ENCODE measurements around the gene DPP3.

DPP3 gene

GRCh38 chr11:66489636-66490035 is 9.4 kb downstream of the DPP3 start:
- H3K4me3 ChIP-seq (ENCODE audit: extremely low read depth, insufficient read depth, low read length, poor library complexity, severe bottlenecking), result no peak overlapping the region
- no peaks in the 10 kb centered on the region for H3K4me1 ChIP-seq (ENCODE audit: control insufficient read depth, insufficient read depth, low read length, poor library complexity, severe bottlenecking)
- WGBS, 2 experiments (ENCODE audit: insufficient coverage in 2 of 2), result 90 to 92% methylated on average over 7 of the region's 7 CpGs
- H3K27ac ChIP-seq (ENCODE audit: low read depth, low read length, severe bottlenecking), result no peak overlapping the region
- peaks cover 29% of the 10 kb centered on the region for H3K36me3 ChIP-seq (ENCODE audit: control insufficient read depth, insufficient read depth, low read length)
- H3K9me3 ChIP-seq (ENCODE audit: control insufficient read depth, low read length), result no peaks in the 10 kb centered on the region

- 77 to 81% methylated on average over 13 to 15 of the region's 20 CpGs for WGBS, 2 experiments (ENCODE audit: insufficient coverage in 2 of 2)
- H3K27ac ChIP-seq (ENCODE audit: low read depth, low read length, severe bottlenecking), result no peak overlapping the region
- peaks cover 31% of the 10 kb centered on the region for H3K36me3 ChIP-seq (ENCODE audit: control insufficient read depth, insufficient read depth, low read length)
- H3K4me3 ChIP-seq (ENCODE audit: extremely low read depth, insufficient read depth, low read length, poor library complexity, severe bottlenecking), result no peak overlapping the region
- H3K4me1 ChIP-seq (ENCODE audit: control insufficient read depth, insufficient read depth, low read length, poor library complexity, severe bottlenecking), result no peaks in the 10 kb centered on the region
- H3K9me3 ChIP-seq (ENCODE audit: control insufficient read depth, low read length), result no peaks in the 10 kb centered on the region
Measured at GRCh38 chr11:66491315-66491935, 11.2 kb downstream of the DPP3 start.

DNA sequence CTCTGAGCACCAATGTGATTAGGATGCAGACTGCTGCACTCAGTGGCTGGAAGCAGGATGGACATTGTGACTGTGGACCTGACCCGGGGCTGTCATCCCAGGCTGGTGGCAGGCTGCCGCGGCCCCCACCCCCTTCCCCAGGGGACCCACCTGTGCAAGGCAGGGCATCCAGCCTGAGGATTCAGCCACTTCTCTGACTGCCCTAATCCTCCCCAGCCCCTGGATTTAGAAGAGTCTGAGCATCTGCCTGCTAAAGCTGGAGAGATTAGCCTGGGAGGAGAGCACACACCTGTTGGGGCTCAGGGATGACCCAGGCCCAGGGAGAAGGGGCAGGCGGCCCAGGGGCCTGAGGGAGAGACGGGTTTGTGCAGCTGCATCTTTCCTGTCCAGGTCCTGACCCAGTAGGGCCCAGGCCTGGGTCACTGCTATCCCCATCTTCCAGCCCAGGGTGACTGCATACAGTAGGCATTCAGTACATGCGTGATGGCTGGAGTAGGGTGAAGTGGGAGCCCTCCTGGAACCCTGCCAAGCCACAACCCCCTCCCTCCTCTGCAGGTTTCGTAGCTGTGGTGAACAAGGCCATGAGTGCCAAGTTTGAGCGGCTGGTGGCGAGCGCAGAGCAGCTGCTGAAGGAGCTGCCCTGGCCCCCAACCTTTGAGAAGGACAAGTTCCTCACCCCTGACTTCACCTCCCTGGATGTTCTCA is 12.1 kb downstream of the DPP3 start:
- Histone ChIP-seq H3K4me3 (ENCODE audit: extremely low read depth, insufficient read depth, low read length, poor library complexity, severe bottlenecking) (no peak overlapping the region), H3K4me1 (ENCODE audit: control insufficient read depth, insufficient read depth, low read length, poor library complexity, severe bottlenecking) (no peaks in the 10 kb centered on the region), H3K36me3 (ENCODE audit: control insufficient read depth, insufficient read depth, low read length) (peaks cover 31% of the 10 kb centered on the region), H3K27ac (ENCODE audit: low read depth, low read length, severe bottlenecking) (no peak overlapping the region), H3K9me3 (ENCODE audit: control insufficient read depth, low read length) (no peaks in the 10 kb centered on the region)
- WGBS, 2 experiments (ENCODE audit: insufficient coverage in 2 of 2), result 96 to 98% methylated on average over 7 to 8 of the region's 10 CpGs

DNA sequence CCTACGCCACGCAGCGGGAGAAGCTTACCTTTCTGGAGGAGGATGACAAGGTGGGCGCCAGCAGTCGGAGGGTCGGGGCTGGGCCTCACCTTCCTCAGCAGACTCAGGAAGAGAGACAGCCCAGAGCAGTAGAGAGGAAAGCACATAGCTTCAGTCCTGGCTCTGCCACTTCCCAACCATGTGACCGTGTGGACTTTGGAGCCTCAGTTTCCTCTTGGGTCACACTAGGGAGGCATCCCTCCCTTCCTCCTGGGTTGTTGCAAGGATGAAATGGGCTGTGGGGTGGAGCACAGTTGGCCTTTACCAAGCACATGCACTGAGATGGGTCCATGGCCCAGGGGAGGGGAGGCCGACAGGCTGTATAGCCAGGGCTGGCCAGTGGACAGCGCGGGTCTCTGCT is 12.9 kb downstream of the DPP3 start:
- 87 to 99% methylated on average over 7 to 9 of the region's 10 CpGs for WGBS, 2 experiments (ENCODE audit: insufficient coverage in 2 of 2)

DNA sequence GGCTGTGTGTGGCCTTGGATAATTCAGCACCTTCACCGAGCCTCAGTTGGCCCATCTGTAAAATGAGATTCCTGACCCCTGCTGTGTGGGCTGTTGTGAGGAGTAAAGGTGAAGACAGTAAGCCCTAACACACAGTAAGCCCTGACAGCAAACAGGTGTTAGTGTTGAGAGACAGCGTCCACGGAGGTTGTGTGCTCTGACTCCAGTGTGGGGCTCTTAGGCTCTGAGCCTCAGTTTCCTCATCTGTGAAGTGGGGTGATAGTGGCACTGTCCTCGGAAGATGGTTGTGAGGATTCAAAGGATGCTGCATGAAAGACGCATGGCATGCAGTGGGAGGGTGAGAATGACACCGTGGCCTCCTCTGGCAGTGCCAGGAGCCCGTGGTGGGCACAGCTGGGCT is 14.2 kb downstream of the DPP3 start:
- H3K36me3 ChIP-seq (ENCODE audit: control insufficient read depth, insufficient read depth, low read length), result peaks cover 36% of the 10 kb centered on the region
- H3K4me1 ChIP-seq (ENCODE audit: control insufficient read depth, insufficient read depth, low read length, poor library complexity, severe bottlenecking), result no peaks in the 10 kb centered on the region
- 95 to 97% methylated on average over 7 of the region's 7 CpGs for WGBS, 2 experiments (ENCODE audit: insufficient coverage in 2 of 2)
- no peak overlapping the region for H3K4me3 ChIP-seq (ENCODE audit: extremely low read depth, insufficient read depth, low read length, poor library complexity, severe bottlenecking)
- no peak overlapping the region for H3K27ac ChIP-seq (ENCODE audit: low read depth, low read length, severe bottlenecking)
- H3K9me3 ChIP-seq (ENCODE audit: control insufficient read depth, low read length), result no peaks in the 10 kb centered on the region

More for the DNA sequence above, 12.9 kb downstream of the DPP3 start:
- Histone ChIP-seq H3K4me3 (ENCODE audit: extremely low read depth, insufficient read depth, low read length, poor library complexity, severe bottlenecking) (no peak overlapping the region), H3K4me1 (ENCODE audit: control insufficient read depth, insufficient read depth, low read length, poor library complexity, severe bottlenecking) (no peaks in the 10 kb centered on the region), H3K36me3 (ENCODE audit: control insufficient read depth, insufficient read depth, low read length) (peaks cover 31% of the 10 kb centered on the region), H3K27ac (ENCODE audit: low read depth, low read length, severe bottlenecking) (no peak overlapping the region), H3K9me3 (ENCODE audit: control insufficient read depth, low read length) (no peaks in the 10 kb centered on the region)

DNA sequence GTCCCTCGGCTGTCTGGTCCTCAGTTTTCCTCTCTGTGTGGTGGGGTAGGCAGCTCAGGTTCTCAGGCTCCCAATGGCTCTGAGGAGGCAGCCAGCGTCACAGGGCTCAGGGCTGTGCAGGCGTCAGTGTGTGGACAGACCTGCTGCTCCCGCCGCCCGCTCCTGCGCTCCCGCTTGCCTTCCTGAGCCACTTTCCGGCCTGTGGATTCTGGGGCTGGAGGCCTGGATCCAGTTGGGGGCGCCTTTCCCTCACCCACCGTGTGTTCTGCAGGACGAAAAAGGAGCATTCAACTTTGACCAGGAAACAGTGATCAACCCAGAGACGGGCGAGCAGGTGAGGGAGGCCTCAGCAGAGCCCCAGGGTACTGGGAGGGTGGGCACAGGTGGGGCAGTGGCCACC is 14.7 kb downstream of the DPP3 start:
- WGBS, 2 experiments (ENCODE audit: insufficient coverage in 2 of 2), result 89 to 97% methylated on average over 13 to 14 of the region's 14 CpGs
- Histone ChIP-seq H3K4me1 (ENCODE audit: control insufficient read depth, insufficient read depth, low read length, poor library complexity, severe bottlenecking) (no peaks in the 10 kb centered on the region), H3K9me3 (ENCODE audit: control insufficient read depth, low read length) (no peaks in the 10 kb centered on the region), H3K4me3 (ENCODE audit: extremely low read depth, insufficient read depth, low read length, poor library complexity, severe bottlenecking) (no peak overlapping the region), H3K27ac (ENCODE audit: low read depth, low read length, severe bottlenecking) (no peak overlapping the region), H3K36me3 (ENCODE audit: control insufficient read depth, insufficient read depth, low read length) (peaks cover 38% of the 10 kb centered on the region)

GRCh38 chr11:66495401-66495854 is 15.2 kb downstream of the DPP3 start:
- Histone ChIP-seq H3K4me1 (ENCODE audit: control insufficient read depth, insufficient read depth, low read length, poor library complexity, severe bottlenecking) (no peaks in the 10 kb centered on the region), H3K36me3 (ENCODE audit: control insufficient read depth, insufficient read depth, low read length) (peaks cover 40% of the 10 kb centered on the region), H3K9me3 (ENCODE audit: control insufficient read depth, low read length) (no peaks in the 10 kb centered on the region), H3K27ac (ENCODE audit: low read depth, low read length, severe bottlenecking) (no peak overlapping the region), H3K4me3 (ENCODE audit: extremely low read depth, insufficient read depth, low read length, poor library complexity, severe bottlenecking) (no peak overlapping the region)
- WGBS, 2 experiments (ENCODE audit: insufficient coverage in 2 of 2), result 94 to 95% methylated on average over 11 to 14 of the region's 17 CpGs

GRCh38 chr11:66497206-66497605 is 17.0 kb downstream of the DPP3 start:
- Histone ChIP-seq H3K4me3 (ENCODE audit: extremely low read depth, insufficient read depth, low read length, poor library complexity, severe bottlenecking) (no peak overlapping the region), H3K9me3 (ENCODE audit: control insufficient read depth, low read length) (no peaks in the 10 kb centered on the region), H3K27ac (ENCODE audit: low read depth, low read length, severe bottlenecking) (no peak overlapping the region), H3K4me1 (ENCODE audit: control insufficient read depth, insufficient read depth, low read length, poor library complexity, severe bottlenecking) (no peaks in the 10 kb centered on the region), H3K36me3 (ENCODE audit: control insufficient read depth, insufficient read depth, low read length) (peaks cover 39% of the 10 kb centered on the region)
- 91 to 98% methylated on average over 15 to 16 of the region's 16 CpGs for WGBS, 2 experiments (ENCODE audit: insufficient coverage in 2 of 2)

DNA sequence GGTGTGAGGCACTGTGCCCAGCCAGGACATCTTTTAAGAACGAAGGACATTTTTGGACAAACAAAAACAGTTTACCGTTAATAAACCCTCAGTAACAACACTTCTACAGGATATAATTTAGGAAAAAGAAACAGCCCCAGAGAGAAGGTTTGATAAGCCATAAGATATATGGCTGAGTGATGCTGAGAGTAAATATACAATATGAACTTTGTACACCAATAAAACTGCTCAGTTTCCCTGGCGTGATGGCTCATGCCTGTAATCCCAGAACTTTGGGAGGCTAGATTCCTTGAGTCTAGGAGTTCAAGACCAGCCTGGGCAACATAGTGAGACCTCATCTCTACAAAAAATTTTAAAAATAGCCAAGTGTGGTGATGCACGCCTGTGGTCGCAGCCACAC is 18.3 kb downstream of the DPP3 start:
- H3K36me3 ChIP-seq (ENCODE audit: control insufficient read depth, insufficient read depth, low read length), result peaks cover 42% of the 10 kb centered on the region
- no peak overlapping the region for H3K4me3 ChIP-seq (ENCODE audit: extremely low read depth, insufficient read depth, low read length, poor library complexity, severe bottlenecking)
- H3K27ac ChIP-seq (ENCODE audit: low read depth, low read length, severe bottlenecking), result no peak overlapping the region
- 96 to 100% methylated on average over 1 to 4 of the region's 5 CpGs for WGBS, 2 experiments (ENCODE audit: insufficient coverage in 2 of 2)
- no peaks in the 10 kb centered on the region for H3K9me3 ChIP-seq (ENCODE audit: control insufficient read depth, low read length)
- no peaks in the 10 kb centered on the region for H3K4me1 ChIP-seq (ENCODE audit: control insufficient read depth, insufficient read depth, low read length, poor library complexity, severe bottlenecking)

GRCh38 chr11:66505276-66505816 is 25.1 kb downstream of the DPP3 start:
- H3K9me3 ChIP-seq (ENCODE audit: control insufficient read depth, low read length), result no peaks in the 10 kb centered on the region
- H3K4me1 ChIP-seq (ENCODE audit: control insufficient read depth, insufficient read depth, low read length, poor library complexity, severe bottlenecking), result peaks cover 15% of the 10 kb centered on the region
- H3K27ac ChIP-seq (ENCODE audit: low read depth, low read length, severe bottlenecking), result no peak overlapping the region
- WGBS, 2 experiments (ENCODE audit: insufficient coverage in 2 of 2), result 100% methylated on average over 1 of the region's 1 CpG; no CpG with 5 or more reads in 1 of the 2 experiments
- H3K36me3 ChIP-seq (ENCODE audit: control insufficient read depth, insufficient read depth, low read length), result peaks cover 33% of the 10 kb centered on the region
- no peak overlapping the region for H3K4me3 ChIP-seq (ENCODE audit: extremely low read depth, insufficient read depth, low read length, poor library complexity, severe bottlenecking)

GRCh38 chr11:66509131-66509561 is 28.9 kb downstream of the DPP3 start:
- 90 to 96% methylated on average over 3 to 6 of the region's 7 CpGs for WGBS, 2 experiments (ENCODE audit: insufficient coverage in 2 of 2)
- peaks cover 30% of the 10 kb centered on the region for H3K36me3 ChIP-seq (ENCODE audit: control insufficient read depth, insufficient read depth, low read length)
- no peak overlapping the region for H3K4me3 ChIP-seq (ENCODE audit: extremely low read depth, insufficient read depth, low read length, poor library complexity, severe bottlenecking)
- H3K9me3 ChIP-seq (ENCODE audit: control insufficient read depth, low read length), result no peaks in the 10 kb centered on the region
- H3K4me1 ChIP-seq (ENCODE audit: control insufficient read depth, insufficient read depth, low read length, poor library complexity, severe bottlenecking), result peaks cover 23% of the 10 kb centered on the region
- H3K27ac ChIP-seq (ENCODE audit: low read depth, low read length, severe bottlenecking), result peak overlapping the region; percentile 89

Data from mesodermal cell (in vitro differentiated cells).